ENCODE data around the gene ARSG.

Gene ARSG

GRCh38 chr17:68387435-68388218 lies 96.3 kb downstream of the ARSG start:
- Histone ChIP-seq H3K4me1 (ENCODE audit: control insufficient read depth, insufficient read depth, low read length) (no peaks in the 10 kb centered on the region), H3K36me3 (ENCODE audit: control insufficient read depth, insufficient read depth, low read length) (no peaks in the 10 kb centered on the region), H3K27me3 (ENCODE audit: control insufficient read depth, insufficient read depth, low read length) (no peaks in the 10 kb centered on the region), H3K27ac (ENCODE audit: low read depth, low read length) (no peak overlapping the region), H3K9ac (ENCODE audit: low read length) (no peak overlapping the region), H3K9me3 (ENCODE audit: control insufficient read depth, insufficient read depth, low read depth, low read length) (no peaks in the 10 kb centered on the region), H3K4me3 (ENCODE audit: low read depth, low read length) (no peak overlapping the region)

DNA sequence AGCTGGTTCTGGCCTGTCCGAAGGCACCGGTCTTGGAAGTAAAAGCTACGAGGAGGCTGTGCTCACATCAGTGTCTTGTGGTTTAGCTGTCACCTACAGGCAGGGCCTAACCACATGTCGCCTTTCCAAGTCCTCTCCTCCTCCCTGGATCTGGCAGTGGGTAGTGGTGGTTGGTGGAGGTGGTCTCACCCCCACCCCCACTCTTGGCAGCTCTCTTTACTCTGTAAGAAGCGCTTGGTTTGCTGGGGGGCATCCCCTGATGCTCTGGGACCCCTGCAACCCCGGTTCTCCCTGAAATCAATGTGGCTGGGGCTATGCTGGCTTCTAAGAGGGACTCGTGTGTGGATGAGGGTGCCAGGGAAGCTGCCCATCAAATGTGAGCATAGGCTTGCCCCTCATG lies 97.7 kb downstream of the ARSG start:
- H3K27ac ChIP-seq (ENCODE audit: low read depth, low read length) = no peak overlapping the region
- H3K4me3 ChIP-seq (ENCODE audit: low read depth, low read length) = no peak overlapping the region
- no peaks in the 10 kb centered on the region for H3K36me3 ChIP-seq (ENCODE audit: control insufficient read depth, insufficient read depth, low read length)
- H3K27me3 ChIP-seq (ENCODE audit: control insufficient read depth, insufficient read depth, low read length) = no peaks in the 10 kb centered on the region
- H3K9ac ChIP-seq (ENCODE audit: low read length) = no peak overlapping the region
- no peaks in the 10 kb centered on the region for H3K9me3 ChIP-seq (ENCODE audit: control insufficient read depth, insufficient read depth, low read depth, low read length)
- H3K4me1 ChIP-seq (ENCODE audit: control insufficient read depth, insufficient read depth, low read length) = no peaks in the 10 kb centered on the region

- H3K4me3 ChIP-seq (ENCODE audit: low read depth, low read length) = no peak overlapping the region
- H3K9me3 ChIP-seq (ENCODE audit: control insufficient read depth, insufficient read depth, low read depth, low read length) = peaks cover 4% of the 10 kb centered on the region; the same call in 1 of the 2 replicates
- H3K9ac ChIP-seq (ENCODE audit: low read length) = no peak overlapping the region
- no peak overlapping the region for H3K27ac ChIP-seq (ENCODE audit: low read depth, low read length)
- H3K27me3 ChIP-seq (ENCODE audit: control insufficient read depth, insufficient read depth, low read length) = no peaks in the 10 kb centered on the region
- H3K36me3 ChIP-seq (ENCODE audit: control insufficient read depth, insufficient read depth, low read length) = no peaks in the 10 kb centered on the region
- H3K4me1 ChIP-seq (ENCODE audit: control insufficient read depth, insufficient read depth, low read length) = no peaks in the 10 kb centered on the region
Measured at GRCh38 chr17:68390888-68391545, 99.7 kb downstream of the ARSG start.

DNA sequence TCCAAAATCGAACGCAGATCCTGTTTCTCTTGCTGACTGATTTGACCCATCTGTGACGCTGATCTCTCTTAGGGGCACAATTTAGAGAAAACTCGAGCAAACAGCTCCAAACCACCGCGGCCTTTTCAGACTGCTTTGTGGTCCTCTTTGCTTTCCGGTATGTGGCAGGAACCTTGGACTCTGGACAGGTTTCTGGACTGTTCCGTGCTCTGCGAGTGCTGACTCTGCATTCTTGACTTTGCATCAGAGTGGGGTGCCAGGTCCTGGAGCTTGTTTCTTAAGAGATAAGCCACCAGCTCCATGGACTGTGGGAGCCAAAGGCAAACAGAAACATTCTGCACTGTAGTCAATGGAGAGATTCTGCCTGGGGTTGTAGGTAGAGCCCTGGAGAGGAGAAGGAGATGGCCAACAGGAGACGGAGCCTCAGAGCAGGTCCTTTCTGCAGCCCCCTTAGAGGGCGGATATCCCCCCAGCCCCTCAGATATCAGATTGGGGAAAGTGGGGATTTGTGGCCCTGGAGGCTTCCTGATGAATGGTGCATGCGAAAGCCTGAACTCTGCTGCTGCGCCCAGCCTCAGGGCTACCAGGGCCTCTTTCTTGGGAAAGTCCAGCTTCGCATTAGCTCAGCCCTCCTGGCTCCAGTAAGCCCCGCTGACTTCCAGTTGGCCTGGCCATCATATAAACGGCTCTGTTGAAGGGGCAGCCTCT lies 100.4 kb downstream of the ARSG start:
- Histone ChIP-seq H3K27me3 (ENCODE audit: control insufficient read depth, insufficient read depth, low read length) (no peaks in the 10 kb centered on the region), H3K9ac (ENCODE audit: low read length) (no peak overlapping the region), H3K27ac (ENCODE audit: low read depth, low read length) (no peak overlapping the region), H3K9me3 (ENCODE audit: control insufficient read depth, insufficient read depth, low read depth, low read length) (peaks cover 4% of the 10 kb centered on the region; the same call in 1 of the 2 replicates), H3K36me3 (ENCODE audit: control insufficient read depth, insufficient read depth, low read length) (no peaks in the 10 kb centered on the region), H3K4me3 (ENCODE audit: low read depth, low read length) (no peak overlapping the region), H3K4me1 (ENCODE audit: control insufficient read depth, insufficient read depth, low read length) (no peaks in the 10 kb centered on the region)

GRCh38 chr17:68394608-68395331 lies 103.5 kb downstream of the ARSG start:
- Histone ChIP-seq H3K4me3 (ENCODE audit: low read depth, low read length) (no peak overlapping the region), H3K36me3 (ENCODE audit: control insufficient read depth, insufficient read depth, low read length) (no peaks in the 10 kb centered on the region), H3K27me3 (ENCODE audit: control insufficient read depth, insufficient read depth, low read length) (no peaks in the 10 kb centered on the region), H3K9ac (ENCODE audit: low read length) (no peak overlapping the region), H3K9me3 (ENCODE audit: control insufficient read depth, insufficient read depth, low read depth, low read length) (peaks cover 4% of the 10 kb centered on the region; the same call in 1 of the 2 replicates), H3K4me1 (ENCODE audit: control insufficient read depth, insufficient read depth, low read length) (peaks cover 5% of the 10 kb centered on the region), H3K27ac (ENCODE audit: low read depth, low read length) (no peak overlapping the region)

- H3K36me3 ChIP-seq (ENCODE audit: control insufficient read depth, insufficient read depth, low read length) = no peaks in the 10 kb centered on the region
- no peak overlapping the region for H3K4me3 ChIP-seq (ENCODE audit: low read depth, low read length)
- peaks cover 5% of the 10 kb centered on the region for H3K4me1 ChIP-seq (ENCODE audit: control insufficient read depth, insufficient read depth, low read length)
- H3K27me3 ChIP-seq (ENCODE audit: control insufficient read depth, insufficient read depth, low read length) = no peaks in the 10 kb centered on the region
- peaks cover 4% of the 10 kb centered on the region; the same call in 1 of the 2 replicates for H3K9me3 ChIP-seq (ENCODE audit: control insufficient read depth, insufficient read depth, low read depth, low read length)
- no peak overlapping the region for H3K9ac ChIP-seq (ENCODE audit: low read length)
- no peak overlapping the region for H3K27ac ChIP-seq (ENCODE audit: low read depth, low read length)
Measured at GRCh38 chr17:68396226-68397107, 105.2 kb downstream of the ARSG start.

GRCh38 chr17:68397108-68397536 lies 105.8 kb downstream of the ARSG start:
- no peaks in the 10 kb centered on the region for H3K36me3 ChIP-seq (ENCODE audit: control insufficient read depth, insufficient read depth, low read length)
- H3K27ac ChIP-seq (ENCODE audit: low read depth, low read length) = no peak overlapping the region
- peaks cover 5% of the 10 kb centered on the region for H3K4me1 ChIP-seq (ENCODE audit: control insufficient read depth, insufficient read depth, low read length)
- peaks cover 4% of the 10 kb centered on the region; the same call in 1 of the 2 replicates for H3K9me3 ChIP-seq (ENCODE audit: control insufficient read depth, insufficient read depth, low read depth, low read length)
- H3K9ac ChIP-seq (ENCODE audit: low read length) = no peak overlapping the region
- no peak overlapping the region for H3K4me3 ChIP-seq (ENCODE audit: low read depth, low read length)
- H3K27me3 ChIP-seq (ENCODE audit: control insufficient read depth, insufficient read depth, low read length) = no peaks in the 10 kb centered on the region

- no peak overlapping the region for H3K9ac ChIP-seq (ENCODE audit: low read length)
- no peaks in the 10 kb centered on the region for H3K36me3 ChIP-seq (ENCODE audit: control insufficient read depth, insufficient read depth, low read length)
- no peak overlapping the region for H3K27ac ChIP-seq (ENCODE audit: low read depth, low read length)
- H3K4me1 ChIP-seq (ENCODE audit: control insufficient read depth, insufficient read depth, low read length) = peaks cover 5% of the 10 kb centered on the region
- peaks cover 4% of the 10 kb centered on the region; the same call in 1 of the 2 replicates for H3K9me3 ChIP-seq (ENCODE audit: control insufficient read depth, insufficient read depth, low read depth, low read length)
- H3K4me3 ChIP-seq (ENCODE audit: low read depth, low read length) = no peak overlapping the region
- H3K27me3 ChIP-seq (ENCODE audit: control insufficient read depth, insufficient read depth, low read length) = no peaks in the 10 kb centered on the region
Measured at GRCh38 chr17:68398691-68399637, 107.7 kb downstream of the ARSG start.

DNA sequence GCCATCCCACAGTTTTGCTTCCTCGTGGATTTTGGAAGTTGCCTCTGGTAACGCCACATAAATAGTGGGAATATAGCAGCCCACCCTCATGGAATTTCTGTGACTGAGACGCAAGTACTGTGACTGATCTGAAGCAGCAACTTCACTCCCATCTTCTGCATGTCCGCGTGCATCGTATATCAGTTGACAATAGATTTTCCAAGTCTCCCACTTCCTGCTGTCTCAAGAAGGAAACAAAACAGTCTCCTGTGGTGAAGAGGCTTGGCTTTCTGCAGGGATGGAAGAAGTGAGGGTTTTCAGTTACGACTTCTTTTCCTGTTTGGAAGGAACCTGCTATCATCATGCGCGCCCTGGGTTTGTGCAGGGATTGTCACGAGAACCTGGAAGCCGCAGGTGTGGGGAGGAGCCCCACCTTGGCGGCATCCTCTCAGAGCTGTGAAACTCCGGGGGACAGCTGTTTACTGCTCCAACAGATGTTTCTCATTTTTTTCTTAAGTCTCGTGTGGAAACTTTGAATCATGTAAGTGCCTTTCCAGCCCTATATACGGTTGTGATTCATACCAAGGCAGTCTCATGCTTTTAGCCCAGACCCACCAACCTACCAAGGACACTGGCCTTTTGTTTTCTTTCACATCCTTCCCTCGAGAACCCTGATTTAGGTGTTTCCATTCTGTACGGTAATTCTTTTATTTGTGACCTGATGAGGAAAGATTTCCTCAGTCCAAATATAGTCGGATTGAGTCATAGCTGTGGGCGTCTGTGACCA lies 108.5 kb downstream of the ARSG start:
- no peak overlapping the region for H3K27ac ChIP-seq (ENCODE audit: low read depth, low read length)
- no peak overlapping the region for H3K4me3 ChIP-seq (ENCODE audit: low read depth, low read length)
- H3K9ac ChIP-seq (ENCODE audit: low read length) = no peak overlapping the region
- H3K4me1 ChIP-seq (ENCODE audit: control insufficient read depth, insufficient read depth, low read length) = peaks cover 5% of the 10 kb centered on the region
- H3K36me3 ChIP-seq (ENCODE audit: control insufficient read depth, insufficient read depth, low read length) = no peaks in the 10 kb centered on the region
- H3K9me3 ChIP-seq (ENCODE audit: control insufficient read depth, insufficient read depth, low read depth, low read length) = peaks cover 3% of the 10 kb centered on the region; the same call in 1 of the 2 replicates
- no peaks in the 10 kb centered on the region for H3K27me3 ChIP-seq (ENCODE audit: control insufficient read depth, insufficient read depth, low read length)

Measured in HUES6 (cell line).